ENCODE results near the gene PID1. TPM values are rescaled to one million over a fixed set of nuclear protein-coding genes. Genes with fewer than 3 reads are reported as not detected.
"Not testable (repeated sequence)": the region's sequence is repeated elsewhere in the genome, so short reads cannot be mapped to it uniquely, and the experiment has no call there.

The PID1 gene
- total and polyA plus RNA-seq, 4 donors = 13.3 to 52.0 (median 45.7) TPM

GRCh38 chr2:229191413-229191812 lies 79.7 kb downstream of the PID1 start:
- TF ChIP-seq JUND (IDR thresholded peaks at IDR 0.05) = no peak
- TF ChIP-seq GABPA (IDR thresholded peaks at IDR 0.05 in 1 of 2, conservative IDR thresholded peaks at IDR 0.05 in 1 of 2) = no peak
- TF ChIP-seq CTCF (IDR thresholded peaks at IDR 0.05; ENCODE audit: low read depth, low read length, missing input control) = no peak
- TF ChIP-seq ATF3 (IDR thresholded peaks at IDR 0.05) = no peak
- no peak for TF ChIP-seq YY1 (IDR thresholded peaks at IDR 0.05)
- TF ChIP-seq EGR1 (IDR thresholded peaks at IDR 0.05; ENCODE audit: low read depth in 2 of 2) = no peak
- no peak for TF ChIP-seq RXRA (IDR thresholded peaks at IDR 0.05)
- TF ChIP-seq HNF4G (IDR thresholded peaks at IDR 0.05) = no peak
- no peak for TF ChIP-seq REST (IDR thresholded peaks at IDR 0.05)
- TF ChIP-seq ZBTB33 (IDR thresholded peaks at IDR 0.05) = no peak
- TF ChIP-seq NR2F2 (IDR thresholded peaks at IDR 0.05) = no peak
- no peak for TF ChIP-seq FOXA2 (IDR thresholded peaks at IDR 0.05)
- no peak for TF ChIP-seq TAF1 (conservative IDR thresholded peaks at IDR 0.05)
- TF ChIP-seq SP1 (IDR thresholded peaks at IDR 0.05) = no peak
- no peak for TF ChIP-seq RAD21 (IDR thresholded peaks at IDR 0.05)
- no peak for TF ChIP-seq FOXA1 (IDR thresholded peaks at IDR 0.05)
- H3K9me3 ChIP-seq (ENCODE audit: control insufficient read depth in 4 of 4, low read length in 3 of 4) = no peaks in the 10 kb centered on the region
- no peak for DNase-seq (ENCODE audit: low spot score)
- H3K4me1 ChIP-seq (ENCODE audit: control insufficient read depth in 4 of 4, insufficient read depth in 4 of 4, low read length in 3 of 4) = peaks cover 0 to 9% (median 3%) of the 10 kb centered on the region in 4 donors
- no peaks in the 10 kb centered on the region for H3K27me3 ChIP-seq (ENCODE audit: control insufficient read depth in 4 of 4, insufficient read depth in 4 of 4, low read length in 3 of 4)
- H3K9ac ChIP-seq (ENCODE audit: low read depth in 1 of 2, low read length in 2 of 2) = no peak overlapping the region
- H3K4me3 ChIP-seq (ENCODE audit: low read depth in 1 of 3, low read length in 3 of 3) = no peak overlapping the region
- H3K27ac ChIP-seq (ENCODE audit: low read depth in 1 of 2, low read length in 2 of 2) = no peak overlapping the region
- WGBS = 95% methylated on average over 1 of the region's 1 CpG
- no peaks in the 10 kb centered on the region for H3K36me3 ChIP-seq (ENCODE audit: control insufficient read depth in 4 of 4, insufficient read depth in 3 of 4, low read depth in 1 of 4, low read length in 3 of 4)

GRCh38 chr2:229187123-229187522 lies 84.0 kb downstream of the PID1 start:
- not testable (repeated sequence) for H3K27ac ChIP-seq (ENCODE audit: low read depth in 1 of 2, low read length in 2 of 2); H3K36me3 ChIP-seq (ENCODE audit: control insufficient read depth in 4 of 4, insufficient read depth in 3 of 4, low read depth in 1 of 4, low read length in 3 of 4); H3K9ac ChIP-seq (ENCODE audit: low read depth in 1 of 2, low read length in 2 of 2); H3K27me3 ChIP-seq (ENCODE audit: control insufficient read depth in 4 of 4, insufficient read depth in 4 of 4, low read length in 3 of 4); H3K4me1 ChIP-seq (ENCODE audit: control insufficient read depth in 4 of 4, insufficient read depth in 4 of 4, low read length in 3 of 4); H3K9me3 ChIP-seq (ENCODE audit: control insufficient read depth in 4 of 4, low read length in 3 of 4); DNase-seq (ENCODE audit: low spot score); H3K4me3 ChIP-seq (ENCODE audit: low read depth in 1 of 3, low read length in 3 of 3)
- 74% methylated on average over 4 of the region's 4 CpGs for WGBS
